GM18511 (cell line): Measurements from ENCODE around the gene KHDC4.
A peak's percentile ranks its signal among the peaks of the same experiment; 100 is the strongest.
"Not testable (repeated sequence)": the region's sequence is repeated elsewhere in the genome, so short reads cannot be mapped to it uniquely, and the experiment has no call there.

ENCODE experiments used
- ATAC-seq: cut with Tn5 transposase; IDR thresholded peaks from one replicate; pipeline ENCODE4 v1.9.1; 2021; ENCODE audit warnings: mild to moderate bottlenecking, moderate library complexity; ENCODE audit not compliant: unreplicated experiment

KHDC4 gene

DNA sequence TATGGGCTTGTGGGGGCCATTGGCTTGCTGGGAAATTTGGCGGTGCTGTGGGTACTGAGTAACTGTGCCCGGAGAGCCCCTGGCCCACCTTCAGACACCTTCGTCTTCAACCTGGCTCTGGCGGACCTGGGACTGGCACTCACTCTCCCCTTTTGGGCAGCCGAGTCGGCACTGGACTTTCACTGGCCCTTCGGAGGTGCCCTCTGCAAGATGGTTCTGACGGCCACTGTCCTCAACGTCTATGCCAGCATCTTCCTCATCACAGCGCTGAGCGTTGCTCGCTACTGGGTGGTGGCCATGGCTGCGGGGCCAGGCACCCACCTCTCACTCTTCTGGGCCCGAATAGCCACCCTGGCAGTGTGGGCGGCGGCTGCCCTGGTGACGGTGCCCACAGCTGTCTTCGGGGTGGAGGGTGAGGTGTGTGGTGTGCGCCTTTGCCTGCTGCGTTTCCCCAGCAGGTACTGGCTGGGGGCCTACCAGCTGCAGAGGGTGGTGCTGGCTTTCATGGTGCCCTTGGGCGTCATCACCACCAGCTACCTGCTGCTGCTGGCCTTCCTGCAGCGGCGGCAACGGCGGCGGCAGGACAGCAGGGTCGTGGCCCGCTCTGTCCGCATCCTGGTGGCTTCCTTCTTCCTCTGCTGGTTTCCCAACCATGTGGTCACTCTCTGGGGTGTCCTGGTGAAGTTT, 7.8 kb upstream of the KHDC4 start:
- ATAC-seq = no peak

DNA sequence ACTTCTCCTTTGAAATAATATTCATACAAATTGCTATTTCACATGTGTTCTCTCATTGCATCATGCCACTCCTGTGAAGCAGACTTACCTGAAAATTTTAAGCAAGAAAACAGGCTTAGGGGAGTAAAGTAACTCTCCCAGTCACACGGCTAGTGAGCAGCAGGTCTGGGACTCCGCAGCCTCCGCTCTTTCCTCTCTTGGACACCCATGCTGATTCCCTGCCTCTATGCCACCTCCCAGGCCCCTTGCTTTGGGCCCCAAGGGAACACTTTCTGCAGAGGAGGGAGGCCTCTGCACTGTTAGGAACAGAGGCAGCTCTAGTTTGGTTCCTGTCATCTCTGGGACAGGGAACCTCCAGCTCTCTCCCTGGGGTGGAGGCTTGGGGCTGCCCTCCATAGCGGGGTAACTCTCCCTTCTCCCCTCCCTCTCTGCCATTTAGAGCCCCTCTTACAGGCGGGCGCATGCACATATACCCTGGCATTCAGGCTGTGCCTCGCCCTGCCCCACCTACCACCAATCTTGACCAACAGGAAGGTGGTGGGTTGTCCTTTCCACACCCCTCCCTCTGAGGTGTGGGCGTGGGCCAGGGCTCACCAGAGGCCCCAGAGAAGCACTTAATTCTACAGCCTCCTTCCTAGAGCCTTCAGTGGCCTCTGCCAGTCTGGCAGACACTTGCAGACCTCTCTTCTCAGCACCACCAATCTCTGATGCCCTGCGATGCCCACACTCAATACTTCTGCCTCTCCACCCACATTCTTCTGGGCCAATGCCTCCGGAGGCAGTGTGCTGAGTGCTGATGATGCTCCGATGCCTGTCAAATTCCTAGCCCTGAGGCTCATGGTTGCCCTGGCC, 7.0 kb upstream of the KHDC4 start, which contains the start of gene RXFP4:
RXFP4 (plus strand) TSS at position 646 of the 852 bp plus-strand sequence; CDS start at position 718, 72 bp downstream.
- no peak for ATAC-seq

GRCh38 chr1:155940482-155940992, 6.3 kb upstream of the KHDC4 start:
- no peak for ATAC-seq

- no peak for ATAC-seq
Observed at GRCh38 chr1:155938220-155938627, 4.0 kb upstream of the KHDC4 start.

DNA sequence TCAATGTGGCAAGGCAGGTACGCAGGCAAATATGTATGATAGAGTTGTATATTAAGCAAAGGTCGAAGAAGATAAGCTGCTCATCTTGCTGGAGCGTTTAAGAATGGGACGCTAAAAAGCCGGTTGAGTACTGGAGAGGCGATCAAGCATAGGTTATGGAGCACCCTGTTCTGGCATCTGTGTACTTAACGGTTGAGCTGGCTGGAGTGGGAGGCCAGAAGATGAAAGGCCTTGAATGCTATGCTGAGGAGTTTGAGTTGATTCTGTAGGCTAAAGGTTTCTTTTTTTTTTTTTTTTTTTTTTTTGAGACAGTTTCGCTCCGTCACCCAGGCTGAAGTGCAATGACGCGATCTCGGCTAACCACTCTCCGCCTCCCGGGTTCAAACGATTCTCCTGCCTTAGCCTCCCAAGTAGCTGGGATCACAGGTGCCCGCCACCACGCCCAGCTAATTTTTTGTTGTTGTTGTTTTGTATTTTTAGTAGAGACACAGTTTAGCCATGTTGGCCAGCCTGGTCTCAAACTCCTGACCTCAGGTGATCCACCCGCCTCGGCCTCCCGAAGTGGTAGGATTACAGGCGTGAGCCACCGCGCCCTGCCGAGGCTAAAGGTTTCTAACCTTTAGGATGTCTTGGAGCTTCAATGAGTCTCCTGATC, 850 bp upstream of the KHDC4 start:
- no peak for ATAC-seq

DNA sequence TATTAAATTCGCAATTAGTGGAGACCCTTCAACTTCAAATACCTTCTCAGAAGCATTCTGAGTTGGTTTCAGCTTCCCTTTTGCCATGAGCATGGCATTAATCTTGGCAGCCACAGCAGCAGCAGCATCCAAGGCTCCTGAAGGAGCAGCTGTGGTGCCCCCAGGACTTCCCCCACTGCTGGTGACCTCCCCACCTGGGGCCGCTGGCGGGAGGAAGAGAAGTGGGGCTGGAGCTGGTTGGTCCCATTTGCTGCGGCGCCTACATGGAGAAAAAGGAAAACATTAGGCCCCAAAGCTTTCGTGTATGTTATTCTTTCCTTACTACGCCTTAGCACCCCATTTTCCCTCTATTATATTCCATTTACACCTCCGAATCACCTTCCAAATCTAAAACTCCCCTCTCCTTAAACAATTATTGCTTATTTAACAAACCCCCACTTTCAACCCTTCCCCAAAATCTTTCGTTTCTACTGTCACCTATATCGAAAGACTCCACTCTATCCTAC, 569 bp downstream of the KHDC4 start:
- no peak for ATAC-seq

DNA sequence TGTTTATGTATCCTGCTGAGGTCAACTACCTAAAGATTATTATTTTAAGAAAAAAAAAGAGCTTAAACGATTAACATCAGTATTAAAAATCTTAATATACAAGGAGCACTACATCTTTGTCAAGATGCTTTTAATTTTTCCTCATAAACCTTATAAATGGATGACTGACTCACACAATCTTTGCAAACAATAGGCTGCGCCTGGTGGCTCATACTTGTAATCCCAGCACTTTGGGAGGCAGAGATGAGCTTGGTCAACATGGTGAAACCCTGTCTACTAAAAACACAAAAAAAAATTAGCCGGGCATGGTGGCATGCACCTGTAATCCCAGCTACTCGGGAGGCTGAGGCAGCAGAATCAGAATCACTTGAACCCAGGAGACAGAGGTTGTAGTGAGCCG, 1.7 kb downstream of the KHDC4 start:
- no peak for ATAC-seq

DNA sequence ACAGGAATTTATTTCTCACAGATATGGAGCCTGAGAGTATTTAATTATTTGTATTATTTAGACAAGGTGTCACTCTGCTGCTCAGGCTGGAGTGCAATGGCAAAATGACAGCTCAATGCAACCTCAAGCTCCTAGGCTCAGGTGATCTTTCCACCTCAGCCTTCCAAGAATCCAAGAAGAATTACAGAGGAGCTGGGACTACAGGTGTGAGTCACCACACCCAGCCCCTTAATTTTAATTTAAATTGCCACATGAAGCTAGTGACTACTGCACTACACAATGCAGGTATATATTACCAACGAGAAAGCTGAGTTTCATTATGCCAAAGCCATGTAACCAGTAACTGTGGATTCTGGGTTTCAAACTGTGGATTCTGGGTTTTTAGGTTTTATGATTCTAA, 2.1 kb downstream of the KHDC4 start:
- no peak for ATAC-seq

- no peak for ATAC-seq
Observed at GRCh38 chr1:155931332-155932038, 2.7 kb downstream of the KHDC4 start.

GRCh38 chr1:155930725-155931124, 3.5 kb downstream of the KHDC4 start:
- ATAC-seq = not testable (repeated sequence)

DNA sequence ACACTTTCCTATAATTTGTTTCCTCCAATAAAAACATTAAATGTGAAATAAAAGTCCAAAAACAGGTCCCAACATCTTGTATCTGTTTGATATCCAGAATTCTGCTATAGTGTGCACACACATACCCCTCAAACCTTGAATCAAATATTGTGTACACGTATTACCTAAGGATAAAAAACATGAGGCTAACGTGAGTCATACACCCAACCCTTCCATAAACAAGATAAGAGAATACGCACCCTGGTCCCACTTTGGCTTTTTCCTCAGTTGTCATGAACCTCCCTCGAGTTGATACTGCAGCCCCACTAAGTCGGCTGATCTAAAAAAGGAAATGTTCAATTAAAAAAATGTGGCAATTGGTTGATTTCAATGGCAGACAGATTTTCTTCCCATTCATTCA, 5.2 kb downstream of the KHDC4 start:
- no peak for ATAC-seq

DNA sequence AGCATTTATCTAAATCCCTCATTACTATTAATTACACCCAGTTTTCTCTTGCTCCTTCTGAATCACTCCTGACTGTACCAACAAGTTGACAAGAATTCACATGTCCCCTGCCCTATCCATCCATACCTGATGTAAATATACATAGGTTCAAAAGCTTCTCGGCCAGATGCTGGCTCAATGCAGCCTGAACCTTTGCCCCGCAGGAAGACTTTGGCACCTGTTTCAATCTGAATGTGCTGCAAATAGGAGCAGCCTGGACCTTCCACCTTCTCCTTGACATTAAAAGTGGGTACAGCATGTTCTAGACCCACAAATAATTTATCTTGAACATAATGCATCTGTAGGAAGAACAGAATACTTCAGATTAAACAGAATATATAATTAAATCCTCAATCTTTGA, 8.7 kb downstream of the KHDC4 start:
- no peak for ATAC-seq

DNA sequence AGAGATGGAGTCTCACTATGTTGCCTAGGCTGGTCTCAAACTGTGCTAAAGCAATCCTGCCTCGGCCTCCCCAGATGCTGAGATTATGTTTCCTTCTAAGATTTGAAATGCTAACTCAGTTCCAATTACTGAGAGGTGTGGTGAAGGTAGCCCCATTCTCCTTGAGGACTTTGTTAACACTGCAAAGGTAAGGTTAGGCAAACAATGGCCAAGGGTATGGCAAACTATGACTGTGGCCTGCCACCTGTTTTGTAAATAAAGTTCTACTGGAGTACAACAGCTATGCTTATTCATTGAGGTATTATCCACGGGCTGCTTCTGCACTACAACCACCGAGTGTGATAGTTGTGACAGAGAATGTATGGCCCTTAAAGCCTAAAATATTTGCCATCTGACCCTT, 13.5 kb downstream of the KHDC4 start:
- ATAC-seq = no peak

GRCh38 chr1:155919801-155920200, 14.4 kb downstream of the KHDC4 start:
- ATAC-seq = no peak

GRCh38 chr1:155918660-155919059, 15.6 kb downstream of the KHDC4 start:
- no peak for ATAC-seq

DNA sequence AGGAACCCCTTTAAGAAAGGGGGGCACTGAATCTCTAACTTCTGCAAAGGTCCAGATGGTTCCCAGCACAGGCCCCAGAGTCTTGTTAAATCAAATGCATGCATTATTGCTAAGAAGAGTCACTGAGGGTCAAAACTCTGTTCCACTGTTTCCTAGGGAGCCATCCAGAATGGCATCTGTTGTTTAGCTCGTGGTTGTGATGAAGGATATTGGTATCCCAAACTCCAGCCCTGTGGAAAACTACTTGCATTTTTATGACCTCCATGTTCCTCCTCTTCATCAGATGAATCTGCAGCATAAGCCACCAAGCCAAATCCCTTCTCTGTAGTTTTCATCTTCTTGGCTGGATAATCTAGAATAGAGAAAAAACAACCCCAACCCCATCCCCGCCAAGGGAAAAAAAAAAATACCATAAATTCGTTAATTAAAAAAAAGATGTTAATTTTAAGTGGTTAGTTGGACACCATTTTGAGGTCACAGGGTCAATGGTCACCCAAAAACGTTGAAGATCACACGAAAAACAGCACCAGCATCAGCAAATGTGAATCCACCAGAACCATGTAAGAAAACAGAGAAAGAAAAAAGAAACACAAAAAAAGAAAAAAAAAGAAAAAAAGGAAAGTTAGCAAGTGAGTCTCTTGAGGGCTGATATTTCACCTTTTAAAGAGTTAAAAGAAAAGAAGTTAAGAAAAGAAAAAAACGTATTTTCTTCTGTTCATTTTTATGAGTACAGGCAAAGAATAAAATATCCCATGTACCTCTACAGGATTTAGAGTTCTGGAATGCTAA, 20.1 kb downstream of the KHDC4 start:
- no peak for ATAC-seq

DNA sequence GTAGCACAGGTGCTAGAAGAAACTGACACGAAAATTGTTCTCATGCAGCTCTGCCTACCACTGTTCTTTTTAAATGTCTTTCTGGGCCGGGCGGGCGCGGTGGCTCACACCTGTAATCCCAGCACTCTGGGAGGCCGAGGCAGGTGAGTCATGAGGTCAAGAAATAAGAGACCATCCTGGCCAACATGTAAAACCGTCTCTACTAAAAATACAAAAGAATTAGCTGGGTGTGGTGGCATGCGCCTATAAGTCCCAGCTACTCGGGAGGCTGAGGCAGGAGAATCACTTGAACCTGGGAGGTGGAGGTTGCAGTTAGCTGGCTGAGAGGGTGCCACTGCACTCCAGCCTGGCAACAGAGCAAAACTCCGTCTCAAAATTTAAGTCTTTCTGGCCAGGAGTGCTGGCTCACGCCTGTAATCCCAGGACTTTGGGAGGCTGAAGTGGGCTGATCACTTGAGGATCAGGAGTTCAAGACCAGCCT, 22.1 kb downstream of the KHDC4 start:
- no peak for ATAC-seq

GRCh38 chr1:155911156-155912055, 22.8 kb downstream of the KHDC4 start, which contains the start of gene RIT1:
Gene RIT1 (minus strand): TSS chr1:155911349. CDS start chr1:155910761, 588 bp downstream.
- ATAC-seq = peak; percentile 89
